ENCODE measurements around the gene DDRGK1.

The DDRGK1 gene

GRCh38 chr20:3180319-3180718 is 24.2 kb downstream of the DDRGK1 start:
- DNase-seq, result no peak

- no peak for DNase-seq
Observed at GRCh38 chr20:3177746-3178485, 26.6 kb downstream of the DDRGK1 start.

- no peak for DNase-seq
Observed at GRCh38 chr20:3175270-3175669, 29.2 kb downstream of the DDRGK1 start.

GRCh38 chr20:3174442-3175261 is 29.8 kb downstream of the DDRGK1 start:
- no peak for DNase-seq

- peak; percentile 85 for DNase-seq
Observed at GRCh38 chr20:3173610-3174441, 30.7 kb downstream of the DDRGK1 start.

GRCh38 chr20:3172933-3173609 is 31.4 kb downstream of the DDRGK1 start, which contains the start of gene LZTS3:
TSS of gene LZTS3 (minus strand) at chr20:3173549. CDS start at chr20:3167163, 6,386 bp downstream.
- peak; percentile 56 for DNase-seq

GRCh38 chr20:3172126-3172932 is 32.2 kb downstream of the DDRGK1 start:
- DNase-seq, result no peak

GRCh38 chr20:3171391-3172125 is 32.9 kb downstream of the DDRGK1 start:
- no peak for DNase-seq

GRCh38 chr20:3168829-3169590 is 35.5 kb downstream of the DDRGK1 start:
- no peak for DNase-seq

- DNase-seq, result no peak
Observed at GRCh38 chr20:3168079-3168828, 36.2 kb downstream of the DDRGK1 start.

- no peak for DNase-seq
Observed at GRCh38 chr20:3167738-3168078, 36.8 kb downstream of the DDRGK1 start.

- DNase-seq, result no peak
Observed at GRCh38 chr20:3166913-3167342, 37.6 kb downstream of the DDRGK1 start.

GRCh38 chr20:3166338-3166912 is 38.1 kb downstream of the DDRGK1 start:
- no peak for DNase-seq

GRCh38 chr20:3165473-3166337 is 38.8 kb downstream of the DDRGK1 start:
- no peak for DNase-seq

GRCh38 chr20:3164763-3165410 is 39.6 kb downstream of the DDRGK1 start:
- no peak for DNase-seq

GRCh38 chr20:3164043-3164762 is 40.3 kb downstream of the DDRGK1 start:
- DNase-seq, result no peak
